Breast epithelium (tissue), 4 donors: ENCODE measurements around the gene PDIA5. TPM values are rescaled to one million over a fixed set of nuclear protein-coding genes. Genes with fewer than 3 reads are reported as not detected.

ENCODE experiments used
- DNase-seq, 2 donors: peaks; one replicate each; pipeline ENCODE4 v3.0.0-alpha.2; 2019; ENCODE audit warnings: low spot score in 2 of 2
- H3K27ac ChIP-seq, 2 donors: fragments of 200-600 bp; sonication (generic) in 1 of 2; one replicate each; pipeline ENCODE4 v1.5.1; 2016 to 2019; ENCODE audit warnings: mild to moderate bottlenecking in 1 of 2
- H3K27me3 ChIP-seq, 2 donors: fragments of 200-600 bp; sonication (generic) in 1 of 2; one replicate each; pipeline versions ENCODE4 v1.5.1 to v1.6.0; 2017 to 2019; ENCODE audit warnings: control low read depth in 1 of 2, mild to moderate bottlenecking in 1 of 2
- H3K36me3 ChIP-seq: fragments of 200-600 bp; one replicate; pipeline ENCODE4 v1.5.1; 2019
- H3K4me1 ChIP-seq, 2 donors: fragments of 200-600 bp; sonication (generic); one replicate each; pipeline ENCODE4 v1.5.1; 2016 to 2019; ENCODE audit warnings: control low read depth in 1 of 2
- H3K4me3 ChIP-seq, 3 donors: fragments of 200-600 bp; sonication (generic); 1 replicate in 2 of 3; 2 replicates in 1 of 3; pipeline ENCODE4 v1.5.1; 2016 to 2019; ENCODE audit warnings: mild to moderate bottlenecking in 3 of 3, moderate library complexity in 2 of 3
- H3K9me3 ChIP-seq, 2 donors: fragments of 200-600 bp; sonication (generic) in 1 of 2; one replicate each; pipeline ENCODE4 v1.5.1; 2016 to 2019; ENCODE audit warnings: control low read depth in 1 of 2
- POLR2A ChIP-seq: fragments of 450-650 bp; IDR thresholded peaks from one replicate; pipeline ENCODE4 v1.6.1; 2016; ENCODE audit warnings: antibody characterized with exemption, mild to moderate bottlenecking, moderate library complexity
- POLR2AphosphoS5 ChIP-seq, 3 donors: sonication (generic); formaldehyde crosslinking; IDR thresholded peaks; one replicate each; pipeline ENCODE4 v1.6.1; 2017; ENCODE audit warnings: antibody characterized with exemption in 3 of 3
- intact Hi-C: fragments of 100-400 bp; cut with DNase I; formaldehyde crosslinking; loops from one replicate; pipeline ENCODE4 v1.15.1; 2023; ENCODE audit warnings: low total_unique reads
- total RNA-seq, 3 donors: library from RNA; depleted of rRNA; stranded (reverse); fragments of >200 nt; gene quantifications; one replicate each; pipeline ENCODE4 v1.1.0, GENCODE V29; 2016
- TF ChIP-seq, protein P1 (sequence below), 3 donors: fragments of 450-650 bp; IDR thresholded peaks; one replicate each; pipeline ENCODE4 v1.5.1; 2016 to 2017; ENCODE audit warnings: antibody characterized with exemption in 3 of 3, mild to moderate bottlenecking in 3 of 3, moderate library complexity in 3 of 3

Gene PDIA5
- total RNA-seq, 3 donors from 2014 or later, result 10.7 to 26.5 (median 11.0) TPM

DNA sequence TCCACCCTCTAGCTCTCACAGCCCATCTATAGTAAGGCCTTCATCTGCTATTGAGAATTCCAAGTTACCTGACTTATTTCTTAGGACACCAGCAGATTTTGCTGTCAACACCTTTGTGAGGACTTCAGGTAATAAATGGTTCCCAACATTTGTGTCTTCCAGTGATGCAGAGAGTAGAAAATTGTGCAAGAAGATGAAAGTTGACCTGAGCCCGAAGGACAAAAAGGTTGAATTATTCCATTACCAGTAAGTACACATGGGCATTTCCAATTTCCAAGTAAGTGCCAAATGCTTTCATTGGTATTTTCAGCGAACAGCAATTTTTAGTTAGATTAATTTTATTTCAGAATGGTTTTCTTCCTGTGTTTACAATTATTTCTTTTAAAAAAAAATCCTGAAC lies 35.4 kb downstream of the PDIA5 start:
- Histone ChIP-seq H3K27ac (no peak overlapping the region), H3K36me3 (no peaks in the 10 kb centered on the region), H3K4me3 (no peak overlapping the region), H3K4me1 (no peaks in the 10 kb centered on the region), H3K9me3 (no peaks in the 10 kb centered on the region), H3K27me3 (no peaks in the 10 kb centered on the region)
- intact Hi-C loops, result loop anchor here (5.0 to 10.0 kb wide), 2 partner anchors 917 to 1545 kb away; partner anchors contain the start of gene CASR
- DNase-seq, result no peak
- TF ChIP-seq POLR2A, result no peak
- TF ChIP-seq, protein P1, sequence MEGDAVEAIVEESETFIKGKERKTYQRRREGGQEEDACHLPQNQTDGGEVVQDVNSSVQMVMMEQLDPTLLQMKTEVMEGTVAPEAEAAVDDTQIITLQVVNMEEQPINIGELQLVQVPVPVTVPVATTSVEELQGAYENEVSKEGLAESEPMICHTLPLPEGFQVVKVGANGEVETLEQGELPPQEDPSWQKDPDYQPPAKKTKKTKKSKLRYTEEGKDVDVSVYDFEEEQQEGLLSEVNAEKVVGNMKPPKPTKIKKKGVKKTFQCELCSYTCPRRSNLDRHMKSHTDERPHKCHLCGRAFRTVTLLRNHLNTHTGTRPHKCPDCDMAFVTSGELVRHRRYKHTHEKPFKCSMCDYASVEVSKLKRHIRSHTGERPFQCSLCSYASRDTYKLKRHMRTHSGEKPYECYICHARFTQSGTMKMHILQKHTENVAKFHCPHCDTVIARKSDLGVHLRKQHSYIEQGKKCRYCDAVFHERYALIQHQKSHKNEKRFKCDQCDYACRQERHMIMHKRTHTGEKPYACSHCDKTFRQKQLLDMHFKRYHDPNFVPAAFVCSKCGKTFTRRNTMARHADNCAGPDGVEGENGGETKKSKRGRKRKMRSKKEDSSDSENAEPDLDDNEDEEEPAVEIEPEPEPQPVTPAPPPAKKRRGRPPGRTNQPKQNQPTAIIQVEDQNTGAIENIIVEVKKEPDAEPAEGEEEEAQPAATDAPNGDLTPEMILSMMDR (IDR thresholded peaks at IDR 0.05), result no peak
- TF ChIP-seq POLR2AphosphoS5 (IDR thresholded peaks at IDR 0.05), result no peak

DNA sequence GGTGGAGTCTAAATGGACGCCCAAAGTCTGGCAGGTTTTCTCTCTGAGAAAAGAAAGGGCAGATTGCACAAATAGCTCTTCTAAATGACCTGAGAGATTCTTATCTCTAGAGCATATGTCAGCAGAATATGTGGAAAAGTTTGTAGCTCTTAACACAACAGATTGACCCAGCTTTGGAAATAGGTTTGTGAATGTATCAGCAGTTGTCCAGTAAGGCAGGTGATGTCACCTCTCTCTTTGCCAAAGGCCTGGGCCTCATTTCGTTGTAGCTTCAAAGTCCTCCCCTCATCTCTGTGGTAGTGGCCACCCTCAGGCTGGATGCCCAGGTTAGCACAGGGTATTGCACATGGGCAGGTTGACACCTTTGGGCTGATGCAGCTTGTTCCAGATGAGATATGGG lies 36.0 kb downstream of the PDIA5 start:
- Histone ChIP-seq H3K9me3 (no peaks in the 10 kb centered on the region), H3K4me1 (no peaks in the 10 kb centered on the region), H3K4me3 (no peak overlapping the region), H3K27me3 (no peaks in the 10 kb centered on the region), H3K27ac (no peak overlapping the region), H3K36me3 (no peaks in the 10 kb centered on the region)
- intact Hi-C loops, result loop anchor here (5.0 to 10.0 kb wide), 2 partner anchors 918 to 1546 kb away; partner anchors contain the start of gene CASR
- TF ChIP-seq POLR2A (no peak), POLR2AphosphoS5 (IDR thresholded peaks at IDR 0.05) (no peak)
- TF ChIP-seq, protein P1 (IDR thresholded peaks at IDR 0.05), result no peak
- no peak for DNase-seq

DNA sequence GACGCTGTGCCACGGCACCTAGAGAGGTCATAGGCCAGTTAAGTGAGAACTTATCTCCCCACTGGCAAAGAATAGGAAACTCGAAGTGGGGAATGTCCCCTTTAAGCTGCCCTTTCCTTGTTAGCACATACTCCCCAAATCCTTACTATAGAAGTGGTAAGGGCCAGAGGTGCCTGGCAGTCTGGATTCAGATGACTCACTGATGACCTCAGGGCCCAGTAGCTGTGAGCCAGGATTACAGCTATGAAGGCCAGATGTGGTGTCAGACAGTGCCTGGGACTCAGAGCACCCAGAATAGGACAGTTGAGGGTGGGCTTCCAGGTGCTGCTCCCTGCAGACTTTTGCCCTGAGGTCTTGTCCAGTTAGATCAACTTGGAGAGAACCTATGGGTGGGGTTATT lies 37.7 kb downstream of the PDIA5 start:
- H3K36me3 ChIP-seq, result no peaks in the 10 kb centered on the region
- H3K4me3 ChIP-seq, result no peak overlapping the region
- H3K27ac ChIP-seq, result no peak overlapping the region
- TF ChIP-seq POLR2A, result no peak
- TF ChIP-seq, protein P1 (IDR thresholded peaks at IDR 0.05), result no peak
- no peak for TF ChIP-seq POLR2AphosphoS5 (IDR thresholded peaks at IDR 0.05)
- intact Hi-C loops, result loop anchor here (5.0 to 10.0 kb wide), 2 partner anchors 920 to 1547 kb away; partner anchors contain the start of gene CASR
- no peak for DNase-seq
- H3K27me3 ChIP-seq, result no peaks in the 10 kb centered on the region
- H3K4me1 ChIP-seq, result no peaks in the 10 kb centered on the region
- no peaks in the 10 kb centered on the region for H3K9me3 ChIP-seq

DNA sequence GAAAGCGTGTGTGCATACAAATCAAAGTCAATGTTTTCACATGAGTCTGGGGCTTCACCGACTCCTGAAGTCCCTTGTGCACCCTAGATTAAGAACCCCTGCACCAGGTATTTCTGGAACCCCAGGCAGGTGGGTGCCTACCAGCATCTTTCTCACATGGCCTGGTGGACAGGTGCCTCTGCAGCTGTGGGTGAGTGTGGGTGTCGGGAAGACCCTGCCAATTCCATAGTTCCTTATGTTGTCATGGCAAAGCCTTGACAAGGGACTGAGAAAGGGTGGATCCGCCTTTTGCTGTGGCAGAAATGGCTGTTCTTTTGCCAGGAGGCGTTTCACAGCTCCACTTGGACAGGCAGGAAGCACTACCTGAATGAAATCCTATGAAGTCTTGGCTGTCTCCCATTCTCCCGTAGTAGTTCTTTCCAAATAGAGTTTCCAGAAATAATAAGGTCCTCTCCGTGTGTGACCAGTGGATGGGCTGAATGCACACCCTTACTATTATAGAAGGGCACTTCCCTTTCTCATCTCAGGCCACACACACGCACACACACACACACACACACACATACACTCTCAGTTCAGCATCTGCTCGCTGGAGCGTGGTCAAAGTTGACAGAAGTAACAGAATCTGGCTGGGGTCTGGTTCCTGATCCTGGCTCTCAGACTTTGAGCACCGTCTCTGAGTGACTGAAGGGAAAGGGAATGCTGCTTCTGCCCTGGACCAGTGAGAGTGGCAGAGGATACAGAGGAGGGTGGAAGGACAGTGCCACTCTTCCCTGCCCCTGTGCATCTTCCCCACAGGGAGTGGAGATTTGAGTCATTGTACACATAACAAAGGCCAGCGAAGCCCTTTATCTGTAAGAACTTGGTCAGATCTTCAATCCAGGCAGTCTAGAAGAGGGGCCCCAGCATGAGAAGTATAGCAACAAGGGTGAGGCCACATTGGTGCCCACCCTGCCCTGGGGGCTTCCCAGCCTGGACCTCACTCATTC lies 38.7 kb downstream of the PDIA5 start:
- TF ChIP-seq, protein P1 (IDR thresholded peaks at IDR 0.05), result no peak
- no peak for TF ChIP-seq POLR2AphosphoS5 (IDR thresholded peaks at IDR 0.05)
- no peak for TF ChIP-seq POLR2A
- no peaks in the 10 kb centered on the region for H3K4me1 ChIP-seq
- H3K4me3 ChIP-seq, result no peak overlapping the region
- no peak for DNase-seq
- H3K36me3 ChIP-seq, result no peaks in the 10 kb centered on the region
- H3K27me3 ChIP-seq, result no peaks in the 10 kb centered on the region
- intact Hi-C loops, result loop anchor here (10.0 kb wide), 1 partner anchor 921 kb away; the partner anchor contains the start of gene CASR
- no peaks in the 10 kb centered on the region for H3K9me3 ChIP-seq
- no peak overlapping the region for H3K27ac ChIP-seq
